NCI-H69 (cell line): Measurements from ENCODE around the gene CYLD.
A peak's percentile ranks its signal among the peaks of the same experiment; 100 is the strongest.

Experiments used
- DNase-seq: peaks from one replicate; lab custom pipeline; 2025; lab: John Stamatoyannopoulos, UW

CYLD gene

GRCh38 chr16:50781043-50781442, 39.2 kb downstream of the CYLD start:
- no peak for DNase-seq

GRCh38 chr16:50781518-50781917, 39.6 kb downstream of the CYLD start:
- DNase-seq: no peak

- no peak for DNase-seq
Observed at GRCh38 chr16:50789757-50790156, 47.9 kb downstream of the CYLD start.

- no peak for DNase-seq
Observed at GRCh38 chr16:50791522-50791921, 49.6 kb downstream of the CYLD start.

GRCh38 chr16:50796829-50797228, 54.9 kb downstream of the CYLD start:
- DNase-seq: no peak

GRCh38 chr16:50797456-50797855, 55.6 kb downstream of the CYLD start:
- no peak for DNase-seq

- no peak for DNase-seq
Observed at GRCh38 chr16:50800074-50800473, 58.2 kb downstream of the CYLD start.

DNA sequence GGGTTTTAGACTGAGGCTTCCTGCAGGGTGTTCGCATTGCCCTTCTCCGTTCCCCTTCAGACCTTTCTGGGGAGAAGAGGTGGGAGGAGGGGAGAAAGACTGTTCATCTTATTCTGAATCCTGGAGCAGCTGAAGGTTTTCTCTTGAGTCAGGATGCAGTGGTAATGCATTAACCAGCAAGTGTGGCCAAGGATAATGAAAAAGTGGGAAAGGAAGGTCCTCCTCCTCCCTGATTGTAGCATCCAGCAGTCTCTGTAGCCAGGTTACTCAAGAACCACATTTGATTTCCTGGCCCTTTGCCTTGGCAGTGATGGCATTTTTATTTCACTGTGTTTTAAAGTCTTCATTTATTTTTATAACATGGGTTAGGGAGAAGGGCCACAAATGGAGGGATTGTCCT, 59.1 kb downstream of the CYLD start:
- DNase-seq: no peak

- no peak for DNase-seq
Observed at GRCh38 chr16:50802000-50802399, 60.1 kb downstream of the CYLD start.

- no peak for DNase-seq
Observed at GRCh38 chr16:50802961-50803360, 61.1 kb downstream of the CYLD start.

DNA sequence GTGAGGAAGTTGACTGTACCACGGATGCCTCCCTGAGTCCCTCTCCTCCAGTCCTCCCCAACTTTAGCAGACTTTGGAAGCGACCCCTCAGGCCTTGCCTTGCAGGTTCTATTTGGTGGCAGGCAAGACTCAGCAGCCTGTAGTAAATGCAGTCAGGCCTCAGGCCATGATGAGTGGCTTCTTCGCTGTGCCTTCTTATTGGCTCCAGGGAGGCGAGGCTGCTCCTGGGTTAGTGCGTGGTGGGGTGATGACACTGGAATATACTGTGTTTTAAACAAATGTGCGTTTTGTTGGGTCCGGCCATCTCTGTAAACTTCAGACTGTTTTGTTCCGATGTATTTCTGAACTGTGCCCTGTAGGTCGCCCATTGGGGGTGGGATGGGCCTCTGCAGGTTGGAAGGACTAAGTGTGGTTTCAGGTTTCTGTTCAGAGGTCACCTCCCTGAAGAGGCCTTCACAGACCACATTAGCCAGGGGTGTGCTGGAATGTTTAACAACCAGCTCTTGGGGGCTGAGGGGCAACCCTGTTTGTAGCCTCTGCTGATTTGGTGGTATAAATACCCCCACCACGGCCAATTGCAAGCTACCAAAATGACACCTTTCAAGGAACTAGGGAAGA, 62.5 kb downstream of the CYLD start:
- no peak for DNase-seq

GRCh38 chr16:50806099-50807062, 64.5 kb downstream of the CYLD start:
- peak; percentile 82 for DNase-seq

- DNase-seq: no peak
Observed at GRCh38 chr16:50808929-50809538, 67.1 kb downstream of the CYLD start.

- DNase-seq: no peak
Observed at GRCh38 chr16:50809561-50809960, 67.7 kb downstream of the CYLD start.

DNA sequence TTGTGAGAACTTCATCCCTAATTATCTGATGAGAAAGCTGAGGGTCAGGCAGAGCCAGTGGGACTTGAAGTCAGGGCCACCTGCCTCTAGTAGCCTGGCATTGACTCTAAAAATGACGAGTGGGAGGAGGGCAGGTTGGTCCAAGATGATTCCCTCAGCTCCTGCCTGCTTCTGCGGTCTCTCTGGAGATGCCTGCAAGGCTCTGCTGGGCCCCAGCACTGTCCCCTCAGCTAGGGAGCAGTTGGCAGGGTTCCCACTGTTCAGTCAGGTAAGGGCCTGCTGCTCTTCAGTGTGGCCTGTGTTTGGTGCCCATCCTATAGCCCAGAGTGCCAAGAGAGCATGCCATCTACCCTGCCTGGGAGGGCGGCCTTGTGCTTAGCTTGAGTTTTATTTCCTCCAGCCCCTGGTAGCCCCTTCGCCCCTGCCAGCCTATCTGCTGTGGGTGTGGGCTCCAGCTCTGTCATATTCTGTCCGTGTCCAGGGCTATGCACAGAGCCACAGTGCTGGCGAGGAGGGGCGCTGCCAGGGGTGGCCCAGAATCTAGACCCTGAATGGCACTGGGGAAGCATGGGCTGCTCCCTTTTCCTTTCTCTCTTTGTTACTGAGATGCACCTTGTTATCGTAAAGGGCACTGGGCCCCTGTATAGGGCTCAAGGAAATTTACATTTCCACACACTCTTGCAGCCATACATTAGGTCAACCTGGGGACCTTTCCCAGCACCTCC, 68.5 kb downstream of the CYLD start:
- DNase-seq: no peak

DNA sequence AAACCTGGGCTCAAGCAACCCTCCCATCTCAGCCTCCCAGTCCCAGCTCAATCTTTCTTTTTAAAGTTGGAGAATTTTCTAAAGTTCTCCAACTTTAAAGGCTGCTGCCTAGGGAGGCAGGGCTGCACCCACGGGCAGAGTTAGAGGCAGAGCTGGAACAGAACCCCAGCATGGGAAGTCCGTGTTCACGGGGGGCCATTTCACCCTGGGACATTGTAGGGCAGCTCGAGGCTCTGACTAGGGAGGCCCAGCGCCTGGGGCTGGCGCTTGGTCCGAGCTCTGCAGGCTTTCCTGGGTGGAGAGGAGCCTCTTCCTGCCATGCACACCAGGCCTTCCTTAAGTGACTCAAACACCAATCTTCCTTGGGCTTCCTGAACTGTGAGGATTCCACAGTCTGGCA, 70.2 kb downstream of the CYLD start:
- no peak for DNase-seq

DNA sequence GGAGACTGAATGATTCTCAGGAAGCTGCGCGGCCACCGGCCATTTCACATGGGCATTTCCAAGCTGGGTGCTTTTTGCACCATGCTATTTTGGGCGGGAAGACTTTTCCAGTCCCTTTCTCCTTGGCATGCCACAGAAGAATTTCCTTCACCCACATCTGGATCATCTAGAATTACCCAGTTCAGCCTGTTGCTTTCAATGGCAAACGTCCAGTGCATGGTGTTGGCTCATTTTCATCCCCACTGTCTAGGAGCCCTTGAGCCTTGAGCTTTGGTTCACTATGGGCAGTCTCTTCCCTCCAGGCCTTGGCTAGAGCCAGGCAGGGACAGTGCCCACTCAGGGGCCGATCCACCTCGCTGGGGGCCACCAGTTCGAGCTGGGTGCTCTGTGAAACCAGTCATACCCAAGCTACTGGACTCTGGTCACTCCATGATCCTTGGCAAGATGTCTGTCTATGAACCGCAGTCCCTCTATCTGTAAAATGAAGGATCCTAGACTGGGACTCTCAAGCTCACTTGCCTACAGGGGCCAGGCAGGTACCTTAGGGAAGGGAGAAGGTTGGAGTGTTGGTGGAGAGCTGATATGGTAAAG, 71.1 kb downstream of the CYLD start:
- DNase-seq: no peak

GRCh38 chr16:50814052-50814451, 72.2 kb downstream of the CYLD start:
- no peak for DNase-seq

DNA sequence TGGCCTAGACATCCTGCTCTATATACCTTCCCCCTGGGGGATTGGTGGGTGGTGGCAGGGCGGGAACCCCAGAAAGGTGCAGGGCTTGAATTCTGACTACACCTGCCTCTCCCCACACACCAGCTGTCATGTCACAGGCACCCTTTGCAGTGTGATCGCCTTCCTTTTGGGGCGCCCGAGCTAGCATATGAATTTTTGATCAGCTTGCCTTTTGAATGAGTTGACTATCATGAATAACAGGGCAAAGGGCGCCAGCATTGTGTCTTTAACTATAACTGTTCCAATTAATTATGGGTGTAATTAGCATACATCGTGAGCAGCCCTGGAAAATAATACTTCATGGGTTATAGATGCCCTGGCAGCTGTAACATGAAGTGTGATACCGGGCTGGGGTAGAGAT, 72.7 kb downstream of the CYLD start:
- peak; percentile 10 for DNase-seq

GRCh38 chr16:50815382-50815781, 73.5 kb downstream of the CYLD start:
- DNase-seq: no peak

DNA sequence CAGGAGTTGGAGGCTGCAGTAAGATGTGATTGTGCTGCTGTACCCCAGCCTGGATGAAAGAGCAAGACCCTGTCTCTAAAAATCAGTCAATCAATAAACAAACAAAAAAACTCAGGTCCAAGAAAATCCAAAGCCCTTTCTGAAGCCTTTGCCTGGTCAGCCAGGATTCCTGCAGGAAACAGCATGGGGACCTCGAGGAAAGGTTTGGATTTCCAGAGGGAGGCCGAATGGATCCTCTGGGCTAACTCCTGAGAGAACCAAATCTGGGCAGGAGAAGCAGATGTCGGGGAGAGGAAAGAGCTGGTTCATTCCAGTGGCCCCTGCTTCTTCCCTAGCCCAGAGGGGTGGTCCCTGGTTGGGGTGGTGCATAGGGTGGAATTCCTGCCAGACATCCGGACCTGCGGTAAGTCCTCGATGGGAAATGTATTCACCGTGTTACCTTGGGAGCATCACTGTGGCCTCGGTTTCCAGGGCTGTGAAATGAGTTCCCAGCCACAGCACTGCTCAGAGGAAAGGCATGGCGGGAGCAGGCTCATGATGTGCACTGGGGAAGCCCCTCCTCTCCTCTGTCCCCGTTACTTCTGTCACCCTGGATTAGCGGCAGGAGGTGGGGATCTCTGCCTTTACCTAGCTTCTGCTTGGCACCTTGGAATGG, 75.1 kb downstream of the CYLD start:
- DNase-seq: no peak
